ENCODE measurements around the gene MAL. TPM values are rescaled to one million over a fixed set of nuclear protein-coding genes. Genes with fewer than 3 reads are reported as not detected.

MAL gene
- total RNA-seq, 4 donors from 2014 or later = 469 to 1,903 (median 516) TPM

- Histone ChIP-seq H3K4me1 (peaks cover 5 to 36% (median 12%) of the 10 kb centered on the region in 3 donors), H3K36me3 (no peaks in the 10 kb centered on the region), H3K27me3 (peaks cover 0 to 48% (median 0%) of the 10 kb centered on the region in 4 donors), H3K27ac (no peak overlapping the region), H3K4me3 (no peak overlapping the region), H3K9me3 (no peaks in the 10 kb centered on the region)
- 62 to 81% methylated on average over 5 to 14 of the region's 18 CpGs for WGBS, 2 donors
- TF ChIP-seq POLR2A (IDR thresholded peaks at IDR 0.05) = no peak
- TF ChIP-seq, protein P1, sequence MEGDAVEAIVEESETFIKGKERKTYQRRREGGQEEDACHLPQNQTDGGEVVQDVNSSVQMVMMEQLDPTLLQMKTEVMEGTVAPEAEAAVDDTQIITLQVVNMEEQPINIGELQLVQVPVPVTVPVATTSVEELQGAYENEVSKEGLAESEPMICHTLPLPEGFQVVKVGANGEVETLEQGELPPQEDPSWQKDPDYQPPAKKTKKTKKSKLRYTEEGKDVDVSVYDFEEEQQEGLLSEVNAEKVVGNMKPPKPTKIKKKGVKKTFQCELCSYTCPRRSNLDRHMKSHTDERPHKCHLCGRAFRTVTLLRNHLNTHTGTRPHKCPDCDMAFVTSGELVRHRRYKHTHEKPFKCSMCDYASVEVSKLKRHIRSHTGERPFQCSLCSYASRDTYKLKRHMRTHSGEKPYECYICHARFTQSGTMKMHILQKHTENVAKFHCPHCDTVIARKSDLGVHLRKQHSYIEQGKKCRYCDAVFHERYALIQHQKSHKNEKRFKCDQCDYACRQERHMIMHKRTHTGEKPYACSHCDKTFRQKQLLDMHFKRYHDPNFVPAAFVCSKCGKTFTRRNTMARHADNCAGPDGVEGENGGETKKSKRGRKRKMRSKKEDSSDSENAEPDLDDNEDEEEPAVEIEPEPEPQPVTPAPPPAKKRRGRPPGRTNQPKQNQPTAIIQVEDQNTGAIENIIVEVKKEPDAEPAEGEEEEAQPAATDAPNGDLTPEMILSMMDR (IDR thresholded peaks at IDR 0.05) = no peak
- DNase-seq = no peak
- intact Hi-C loops (cut with DNase I) = no loop called here
Measured at GRCh38 chr2:95073856-95074662, 48.6 kb downstream of the MAL start.

- H3K9me3 ChIP-seq = no peaks in the 10 kb centered on the region
- no peak overlapping the region for H3K4me3 ChIP-seq
- peaks cover 0 to 48% (median 0%) of the 10 kb centered on the region in 4 donors for H3K27me3 ChIP-seq
- intact Hi-C loops (cut with DNase I) = loop anchor here (5.0 kb wide), 1 partner anchor 53 kb away; no protein-coding TSS in a partner anchor
- WGBS, 2 donors = 78 to 80% methylated on average over 10 to 11 of the region's 15 CpGs
- TF ChIP-seq POLR2A (IDR thresholded peaks at IDR 0.05) = no peak
- TF ChIP-seq, protein P1 (IDR thresholded peaks at IDR 0.05) = no peak
- no peak for DNase-seq
- H3K27ac ChIP-seq = no peak overlapping the region
- no peaks in the 10 kb centered on the region for H3K36me3 ChIP-seq
- H3K4me1 ChIP-seq = peaks cover 5 to 36% (median 12%) of the 10 kb centered on the region in 3 donors
Measured at GRCh38 chr2:95074663-95075439, 49.3 kb downstream of the MAL start.

GRCh38 chr2:95075440-95076132 lies 50.1 kb downstream of the MAL start:
- H3K4me3 ChIP-seq = no peak overlapping the region
- WGBS, 2 donors = 67 to 80% methylated on average over 4 to 6 of the region's 8 CpGs
- intact Hi-C loops (cut with DNase I) = loop anchor here (5.0 kb wide), 1 partner anchor 53 kb away; no protein-coding TSS in a partner anchor
- no peak overlapping the region for H3K27ac ChIP-seq
- no peaks in the 10 kb centered on the region for H3K36me3 ChIP-seq
- H3K27me3 ChIP-seq = peaks cover 0 to 48% (median 0%) of the 10 kb centered on the region in 4 donors
- H3K9me3 ChIP-seq = no peaks in the 10 kb centered on the region
- TF ChIP-seq, protein P1 (IDR thresholded peaks at IDR 0.05) = no peak
- no peak for TF ChIP-seq POLR2A (IDR thresholded peaks at IDR 0.05)
- peaks cover 5 to 36% (median 12%) of the 10 kb centered on the region in 3 donors for H3K4me1 ChIP-seq
- DNase-seq = no peak

DNA sequence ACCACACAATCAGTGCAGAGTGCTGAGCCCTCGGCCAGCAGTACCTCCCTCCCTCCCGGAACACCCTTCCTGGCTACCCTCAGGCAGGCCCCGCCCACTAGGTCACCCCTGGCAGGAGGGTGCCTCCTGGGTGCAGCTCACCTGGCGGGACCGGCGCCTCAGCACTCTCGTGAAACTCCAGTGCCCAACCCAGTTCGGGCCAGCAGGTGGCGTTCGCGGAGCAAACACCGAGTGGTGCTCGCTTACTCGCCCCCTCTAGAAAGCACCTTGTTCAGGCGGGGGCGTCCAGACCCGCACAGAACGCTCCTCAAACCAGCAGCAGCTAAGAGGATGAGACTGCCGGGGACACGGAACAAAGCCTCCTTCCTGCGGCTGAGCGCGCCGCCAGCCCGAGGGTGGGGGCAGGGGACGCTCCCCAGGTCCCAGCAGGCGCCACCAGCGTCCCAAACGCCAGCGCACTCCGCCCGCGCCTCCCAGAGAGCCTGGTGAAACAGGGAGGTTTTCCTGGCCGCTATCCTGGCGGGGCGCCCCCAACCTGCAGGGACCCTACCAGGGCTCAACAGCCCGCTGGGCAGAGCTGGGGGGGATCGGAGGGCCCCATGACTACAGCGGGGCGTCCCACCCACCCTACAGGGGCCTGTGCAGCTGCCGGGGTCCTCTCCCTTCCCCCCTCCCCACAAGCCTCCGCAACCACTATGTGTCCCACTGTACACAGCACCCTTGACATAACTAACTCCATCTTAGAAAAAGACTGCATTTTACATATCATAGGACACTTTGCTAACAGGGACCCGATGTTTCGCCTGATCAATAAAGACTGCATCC lies 51.4 kb downstream of the MAL start:
- Histone ChIP-seq H3K36me3 (no peaks in the 10 kb centered on the region), H3K4me3 (peak overlapping the region; percentile 23 to 67 (median 49)), H3K27me3 (peaks cover 0 to 48% (median 0%) of the 10 kb centered on the region in 4 donors), H3K9me3 (no peaks in the 10 kb centered on the region), H3K27ac (peak overlapping the region in 3 of 4 donors; percentile 32 to 76 (median 56)), H3K4me1 (peaks cover 5 to 36% (median 12%) of the 10 kb centered on the region in 3 donors)
- 21 to 23% methylated on average over 9 of the region's 44 CpGs for WGBS, 2 donors
- no peak for DNase-seq
- intact Hi-C loops (cut with DNase I) = loop anchor here (5.0 kb wide), 1 partner anchor 55 kb away; no protein-coding TSS in a partner anchor
- TF ChIP-seq, protein P1 (IDR thresholded peaks at IDR 0.05) = peak; percentile 62 to 89 (median 82)
- TF ChIP-seq POLR2A (IDR thresholded peaks at IDR 0.05) = no peak

Data from esophagus squamous epithelium (tissue), 5 donors.